Mucosa of descending colon (tissue), 3 donors: ENCODE results near the gene DOK6. TPM values are rescaled to one million over a fixed set of nuclear protein-coding genes. Genes with fewer than 3 reads are reported as not detected.
"Not testable (repeated sequence)": the region's sequence is repeated elsewhere in the genome, so short reads cannot be mapped to it uniquely, and the experiment has no call there.

Source experiments
- ATAC-seq: fragments of 200-7000 bp; cut with Tn5 transposase; one replicate; pipeline ENCODE4 v1.9.1; 2020; ENCODE audit warnings: mild to moderate bottlenecking, moderate library complexity
- DNase-seq, 3 donors: peaks; one replicate each; pipeline ENCODE4 v3.0.0-alpha.2; 2020
- H3K36me3 ChIP-seq: fragments of 200-600 bp; one replicate; pipeline ENCODE4 v1.8.0; 2021; ENCODE audit warnings: low read depth, mild to moderate bottlenecking
- H3K4me1 ChIP-seq: fragments of 200-600 bp; one replicate; pipeline ENCODE4 v1.8.0; 2021; ENCODE audit warnings: low read depth, mild to moderate bottlenecking
- H3K4me3 ChIP-seq: fragments of 200-600 bp; one replicate; pipeline ENCODE4 v1.8.0; 2021; ENCODE audit warnings: mild to moderate bottlenecking
- H3K9me3 ChIP-seq: fragments of 200-600 bp; one replicate; pipeline ENCODE4 v1.8.0; 2021; ENCODE audit warnings: mild to moderate bottlenecking
- CTCF ChIP-seq: fragments of 200-600 bp; IDR thresholded peaks from one replicate; pipeline ENCODE4 v1.8.0; 2022; ENCODE audit warnings: antibody characterized with exemption, mild to moderate bottlenecking
- intact Hi-C, 2 donors: fragments of 100-400 bp; cut with DNase I in 1 of 2; cut with micrococcal nuclease in 1 of 2; formaldehyde crosslinking; loops; one replicate each; pipeline versions ENCODE4 v1.11.0 to v1.11.1; 2022; cut with DNase I, micrococcal nuclease
- long read RNA-seq, 2 donors: library from polyadenylated mRNA; unstranded; transcript quantifications; one replicate each; pipeline ENCODE4 v2.0.0, GENCODE V29; 2019 to 2021
- total RNA-seq, 3 donors: library from RNA; stranded (reverse); fragmentation: NEBNext Ultra II Directional in 2 of 3; extraction: Animal tissue kit (Norgen Biotek cat#: 25700) in 2 of 3; gene quantifications; one replicate each; pipeline versions ENCODE4 v1.2.1 to v1.2.4, GENCODE V29; 2021 to 2023
- donor health status: DM: no; HTN: no; CAD: no; lungs with moderate emphysema.
- donor health status: DM: no; HTN: no; CAD: no.
- donor health status: DM: no; HTN: yes; CAD: no.

The DOK6 gene
- total RNA-seq, result 1 to 10 TPM in 1 of 3 donors, under 1 TPM in 2; 0.12 to 2.2 (median 0.72) TPM
- long read RNA-seq, donor 1, full-length matches to known transcripts, result 7 of 8 reads
- long read RNA-seq, donor 1, partial matches to known transcripts, result 0 of 8 reads
- long read RNA-seq, donor 1, other reads (novel, unspliced or antisense), result 1 of 8 reads
- long read RNA-seq, donor 2, result 0 reads

DNA sequence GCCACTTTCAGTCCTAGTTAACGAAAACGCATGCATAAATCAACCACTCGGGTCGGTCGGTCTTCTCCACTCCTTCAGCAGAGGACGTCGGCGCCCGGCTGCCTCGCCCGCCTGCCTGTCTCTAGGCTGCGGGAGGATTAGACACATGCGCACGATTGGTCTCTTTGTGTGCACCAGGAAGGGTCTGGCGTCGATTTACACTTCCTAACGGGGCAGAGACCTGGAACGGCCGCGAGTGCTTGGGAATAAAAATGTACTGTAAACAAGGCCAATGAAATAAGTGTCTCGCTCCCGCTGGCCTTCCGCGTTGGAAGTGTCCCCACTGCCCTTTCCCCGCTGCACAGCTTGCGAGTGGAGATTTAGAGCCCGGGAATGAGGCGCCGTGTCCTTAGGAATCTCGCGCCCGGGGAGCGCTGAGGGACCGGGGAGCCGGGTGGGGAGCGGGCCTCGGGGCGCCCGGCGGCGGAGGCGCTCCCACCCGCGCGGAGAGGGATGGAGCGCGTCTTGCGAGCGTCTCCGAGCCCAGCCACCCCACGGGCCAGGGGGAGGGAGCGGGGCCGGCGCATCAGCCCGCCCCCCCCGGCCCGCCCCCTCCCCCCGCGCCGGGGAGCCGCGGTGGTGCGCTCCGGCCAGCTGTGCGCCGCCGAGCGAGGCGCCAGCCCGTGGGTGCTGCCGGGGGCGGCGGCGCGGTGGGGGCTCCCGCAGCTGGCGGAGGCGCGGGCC lies at the start of gene DOK6:
Gene DOK6 (plus strand): TSS at position 636 of the 723 bp plus-strand sequence.
- TF ChIP-seq CTCF, result no peak
- DNase-seq (peak; percentile 7 to 50 (median 29)), ATAC-seq (peak; percentile 49)
- H3K4me3 ChIP-seq, result no peak within 1 kb of the TSS
- H3K4me1 ChIP-seq, result no peaks in the 10 kb centered on the region
- intact Hi-C loops, result no loop called here
- no peaks in the 10 kb centered on the region for H3K36me3 ChIP-seq
- H3K9me3 ChIP-seq, result no peaks in the 10 kb centered on the region

- no peak for ATAC-seq
- no peak for DNase-seq
- Histone ChIP-seq H3K36me3 (no peaks in the 10 kb centered on the region), H3K4me3 (no peak overlapping the region), H3K9me3 (no peaks in the 10 kb centered on the region), H3K4me1 (no peaks in the 10 kb centered on the region)
- intact Hi-C loops, result no loop called here
- no peak for TF ChIP-seq CTCF
Observed at GRCh38 chr18:69353023-69353422, 47.7 kb upstream of the DOK6 start.

GRCh38 chr18:69357590-69357989 lies 43.1 kb upstream of the DOK6 start:
- Histone ChIP-seq H3K36me3 (no peaks in the 10 kb centered on the region), H3K4me1 (no peaks in the 10 kb centered on the region), H3K4me3 (no peak overlapping the region), H3K9me3 (peaks cover 3% of the 10 kb centered on the region)
- no peak for TF ChIP-seq CTCF
- DNase-seq, result no peak
- no peak for ATAC-seq
- intact Hi-C loops, result no loop called here

DNA sequence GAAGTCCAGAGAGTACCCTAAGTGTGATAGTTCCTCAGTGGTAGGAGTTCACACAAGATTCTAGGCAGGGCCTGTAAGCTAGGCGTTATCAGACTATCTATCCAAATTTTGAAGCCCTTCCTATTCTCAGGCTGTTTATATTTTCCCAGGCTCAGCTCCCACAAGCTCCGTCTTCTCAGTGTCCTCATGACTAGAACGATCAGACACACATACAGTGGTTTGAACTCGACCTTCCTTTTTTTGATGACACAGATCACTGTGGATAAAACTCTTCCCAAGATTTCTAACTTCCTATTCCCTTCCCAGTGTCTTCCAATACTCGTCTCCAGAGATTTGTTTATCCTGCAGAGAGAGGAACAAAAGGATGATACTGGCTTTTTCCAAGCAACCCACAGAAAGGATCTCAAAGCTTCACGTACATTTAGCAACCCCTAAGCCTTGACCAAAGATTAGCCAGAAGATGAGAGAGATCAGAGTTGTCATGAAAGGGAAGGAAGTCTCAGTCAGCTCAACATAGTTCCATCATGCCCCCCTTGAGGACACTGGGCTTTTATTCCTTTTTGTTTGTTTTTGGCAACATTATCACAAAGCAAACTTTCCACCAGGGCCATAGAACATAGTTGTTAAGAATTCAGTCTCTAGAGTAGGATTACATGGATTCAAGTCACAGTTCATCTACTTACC lies 42.3 kb upstream of the DOK6 start:
- Histone ChIP-seq H3K4me1 (no peaks in the 10 kb centered on the region), H3K36me3 (no peaks in the 10 kb centered on the region), H3K9me3 (peaks cover 3% of the 10 kb centered on the region), H3K4me3 (no peak overlapping the region)
- DNase-seq, result no peak
- no peak for ATAC-seq
- intact Hi-C loops, result no loop called here
- no peak for TF ChIP-seq CTCF

- H3K4me3 ChIP-seq, ATAC-seq, DNase-seq, H3K9me3 ChIP-seq, H3K4me1 ChIP-seq, intact Hi-C loops, H3K36me3 ChIP-seq: not testable (repeated sequence)
Observed at GRCh38 chr18:69359768-69360167, 40.9 kb upstream of the DOK6 start.

DNA sequence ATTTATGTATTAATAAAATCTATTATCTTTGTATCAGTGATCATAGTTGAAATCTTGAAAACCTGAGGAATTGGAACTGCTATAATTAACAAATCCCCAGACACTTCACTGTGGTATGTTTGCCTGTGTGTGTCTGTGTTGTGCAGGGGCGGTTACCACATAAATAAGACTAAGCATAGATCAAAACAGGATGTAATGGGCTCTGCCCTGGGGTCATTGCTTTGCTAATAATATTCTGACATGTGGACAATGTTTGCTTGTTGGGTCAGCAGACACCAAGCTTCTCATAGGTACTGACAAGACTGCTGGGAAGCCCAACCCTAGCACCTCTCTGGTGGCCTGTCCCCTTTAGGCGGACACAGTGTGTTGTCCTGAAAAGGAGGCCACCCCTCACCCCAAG lies 35.8 kb upstream of the DOK6 start:
- Histone ChIP-seq H3K36me3 (no peaks in the 10 kb centered on the region), H3K9me3 (peaks cover 3% of the 10 kb centered on the region), H3K4me1 (no peaks in the 10 kb centered on the region), H3K4me3 (no peak overlapping the region)
- no peak for DNase-seq
- no peak for TF ChIP-seq CTCF
- ATAC-seq, result no peak
- intact Hi-C loops, result no loop called here
